Vagina (tissue), 2 donors: ENCODE results near the gene SARS1. TPM values are rescaled to one million over a fixed set of nuclear protein-coding genes. Genes with fewer than 3 reads are reported as not detected.

ENCODE experiments used
- DNase-seq, 2 donors: peaks; one replicate each; pipeline ENCODE4 v3.0.0-alpha.2; 2017; ENCODE audit errors: extremely low spot score in 2 of 2
- H3K27ac ChIP-seq: fragments of 200-600 bp; sonication (generic); one replicate; pipeline ENCODE4 v1.5.1; 2019
- H3K27me3 ChIP-seq: fragments of 200-600 bp; sonication (generic); one replicate; pipeline ENCODE4 v1.5.1; 2019
- H3K36me3 ChIP-seq, 2 donors: fragments of 200-600 bp; sonication (generic); one replicate each; pipeline ENCODE4 v1.5.1; 2017 to 2019
- H3K4me1 ChIP-seq: fragments of 200-600 bp; sonication (generic); one replicate; pipeline ENCODE4 v1.5.1; 2019
- H3K4me3 ChIP-seq, 2 donors: fragments of 200-600 bp; sonication (generic); 1 replicate in 1 of 2; 2 replicates in 1 of 2; pipeline ENCODE4 v1.5.1; 2016 to 2019
- H3K9me3 ChIP-seq: fragments of 200-600 bp; sonication (generic); one replicate; pipeline ENCODE4 v1.5.1; 2019
- CTCF ChIP-seq, 3 experiments: fragments of 450-650 bp in 2 of 3; fragments of 200-600 bp in 1 of 3; sonication (generic) in 1 of 3; IDR thresholded peaks; one replicate each; pipeline ENCODE4 v1.5.1; 2017 to 2019; ENCODE audit warnings: antibody characterized with exemption in 3 of 3, mild to moderate bottlenecking in 2 of 3, moderate library complexity in 2 of 3
- POLR2A ChIP-seq, 2 donors: fragments of 450-650 bp; IDR thresholded peaks; one replicate each; pipeline ENCODE4 v1.6.1; 2017; ENCODE audit warnings: antibody characterized with exemption in 2 of 2, mild to moderate bottlenecking in 2 of 2, moderate library complexity in 2 of 2
- POLR2AphosphoS5 ChIP-seq, 2 donors: sonication (generic); formaldehyde crosslinking; IDR thresholded peaks; one replicate each; pipeline ENCODE4 v1.9.0; 2017; ENCODE audit warnings: antibody characterized with exemption in 2 of 2, mild to moderate bottlenecking in 2 of 2, low read depth in 1 of 2; ENCODE audit not compliant: insufficient read depth in 1 of 2
- intact Hi-C: fragments of 100-400 bp; cut with DNase I; formaldehyde crosslinking; loops from one replicate; pipeline ENCODE4 v1.15.1; 2023
- total RNA-seq: library from RNA; depleted of rRNA; stranded (reverse); fragments of >200 nt; gene quantifications from one replicate; pipeline ENCODE4 v1.2.3, GENCODE V29; 2016

The SARS1 gene
- total RNA-seq, 1 donor from 2014 or later: 135 TPM

GRCh38 chr1:109253803-109254620, 40.3 kb downstream of the SARS1 start:
- Histone ChIP-seq H3K4me3 (peak overlapping the region; percentile 10 to 32), H3K4me1 (peaks cover 38% of the 10 kb centered on the region), H3K36me3 (peaks cover 0 to 7% of the 10 kb centered on the region in 2 donors), H3K27ac (peak overlapping the region; percentile 75), H3K9me3 (no peaks in the 10 kb centered on the region), H3K27me3 (no peaks in the 10 kb centered on the region)
- no peak for TF ChIP-seq CTCF (IDR thresholded peaks at IDR 0.05)
- TF ChIP-seq POLR2A (IDR thresholded peaks at IDR 0.05): no peak
- TF ChIP-seq POLR2AphosphoS5 (IDR thresholded peaks at IDR 0.05; ENCODE audit: insufficient read depth in 1 of 2, low read depth in 1 of 2): no peak
- intact Hi-C loops: no loop called here
- DNase-seq: no peak

GRCh38 chr1:109254621-109255096, 40.9 kb downstream of the SARS1 start:
- TF ChIP-seq POLR2A (IDR thresholded peaks at IDR 0.05) (no peak), CTCF (IDR thresholded peaks at IDR 0.05) (no peak), POLR2AphosphoS5 (IDR thresholded peaks at IDR 0.05; ENCODE audit: insufficient read depth in 1 of 2, low read depth in 1 of 2) (no peak)
- Histone ChIP-seq H3K27ac (peak overlapping the region; percentile 75), H3K27me3 (no peaks in the 10 kb centered on the region), H3K4me1 (peaks cover 35% of the 10 kb centered on the region), H3K36me3 (peaks cover 0 to 11% of the 10 kb centered on the region in 2 donors), H3K9me3 (no peaks in the 10 kb centered on the region), H3K4me3 (peak overlapping the region; percentile 11 to 32)
- intact Hi-C loops: no loop called here
- no peak for DNase-seq

- H3K4me1 ChIP-seq: peaks cover 35% of the 10 kb centered on the region
- H3K27ac ChIP-seq: peak overlapping the region; percentile 75
- TF ChIP-seq POLR2A (IDR thresholded peaks at IDR 0.05): no peak
- TF ChIP-seq CTCF (IDR thresholded peaks at IDR 0.05): no peak
- TF ChIP-seq POLR2AphosphoS5 (IDR thresholded peaks at IDR 0.05; ENCODE audit: insufficient read depth in 1 of 2, low read depth in 1 of 2): no peak
- intact Hi-C loops: no loop called here
- peaks cover 0 to 11% of the 10 kb centered on the region in 2 donors for H3K36me3 ChIP-seq
- no peaks in the 10 kb centered on the region for H3K27me3 ChIP-seq
- H3K9me3 ChIP-seq: no peaks in the 10 kb centered on the region
- DNase-seq: no peak
- peak overlapping the region; percentile 11 to 32 for H3K4me3 ChIP-seq
These were observed 41.5 kb downstream of the SARS1 start for GRCh38 chr1:109255097-109255651.

- Histone ChIP-seq H3K4me1 (peaks cover 35% of the 10 kb centered on the region), H3K27ac (no peak overlapping the region), H3K36me3 (peaks cover 0 to 11% of the 10 kb centered on the region in 2 donors), H3K9me3 (no peaks in the 10 kb centered on the region), H3K4me3 (no peak overlapping the region), H3K27me3 (no peaks in the 10 kb centered on the region)
- TF ChIP-seq POLR2A (IDR thresholded peaks at IDR 0.05) (no peak), CTCF (IDR thresholded peaks at IDR 0.05) (no peak), POLR2AphosphoS5 (IDR thresholded peaks at IDR 0.05; ENCODE audit: insufficient read depth in 1 of 2, low read depth in 1 of 2) (no peak)
- DNase-seq: no peak
- intact Hi-C loops: no loop called here
These were observed 42.0 kb downstream of the SARS1 start for GRCh38 chr1:109255678-109256077.

GRCh38 chr1:109256085-109256484, 42.4 kb downstream of the SARS1 start:
- no peak for TF ChIP-seq POLR2A (IDR thresholded peaks at IDR 0.05)
- TF ChIP-seq CTCF (IDR thresholded peaks at IDR 0.05): no peak
- TF ChIP-seq POLR2AphosphoS5 (IDR thresholded peaks at IDR 0.05; ENCODE audit: insufficient read depth in 1 of 2, low read depth in 1 of 2): no peak
- no peak for DNase-seq
- intact Hi-C loops: no loop called here
- Histone ChIP-seq H3K9me3 (no peaks in the 10 kb centered on the region), H3K4me1 (peaks cover 35% of the 10 kb centered on the region), H3K4me3 (no peak overlapping the region), H3K27ac (no peak overlapping the region), H3K36me3 (peaks cover 0 to 11% of the 10 kb centered on the region in 2 donors), H3K27me3 (no peaks in the 10 kb centered on the region)
